Activated CD4-positive, alpha-beta T cell treated with anti-CD3 and anti-CD28 coated beads for 1 hour (primary cell): Measurements from ENCODE around the gene AGMAT.
A peak's percentile ranks its signal among the peaks of the same experiment; 100 is the strongest.
"Not testable (repeated sequence)": the region's sequence is repeated elsewhere in the genome, so short reads cannot be mapped to it uniquely, and the experiment has no call there.

Source experiments
- DNase-seq: peaks from one replicate; pipeline ENCODE4 v3.0.0-alpha.2; 2020

Gene AGMAT

GRCh38 chr1:15610167-15610566 is 25.3 kb upstream of the AGMAT start:
- DNase-seq: no peak

- DNase-seq: no peak
Observed at GRCh38 chr1:15609631-15610030, 24.8 kb upstream of the AGMAT start.

DNA sequence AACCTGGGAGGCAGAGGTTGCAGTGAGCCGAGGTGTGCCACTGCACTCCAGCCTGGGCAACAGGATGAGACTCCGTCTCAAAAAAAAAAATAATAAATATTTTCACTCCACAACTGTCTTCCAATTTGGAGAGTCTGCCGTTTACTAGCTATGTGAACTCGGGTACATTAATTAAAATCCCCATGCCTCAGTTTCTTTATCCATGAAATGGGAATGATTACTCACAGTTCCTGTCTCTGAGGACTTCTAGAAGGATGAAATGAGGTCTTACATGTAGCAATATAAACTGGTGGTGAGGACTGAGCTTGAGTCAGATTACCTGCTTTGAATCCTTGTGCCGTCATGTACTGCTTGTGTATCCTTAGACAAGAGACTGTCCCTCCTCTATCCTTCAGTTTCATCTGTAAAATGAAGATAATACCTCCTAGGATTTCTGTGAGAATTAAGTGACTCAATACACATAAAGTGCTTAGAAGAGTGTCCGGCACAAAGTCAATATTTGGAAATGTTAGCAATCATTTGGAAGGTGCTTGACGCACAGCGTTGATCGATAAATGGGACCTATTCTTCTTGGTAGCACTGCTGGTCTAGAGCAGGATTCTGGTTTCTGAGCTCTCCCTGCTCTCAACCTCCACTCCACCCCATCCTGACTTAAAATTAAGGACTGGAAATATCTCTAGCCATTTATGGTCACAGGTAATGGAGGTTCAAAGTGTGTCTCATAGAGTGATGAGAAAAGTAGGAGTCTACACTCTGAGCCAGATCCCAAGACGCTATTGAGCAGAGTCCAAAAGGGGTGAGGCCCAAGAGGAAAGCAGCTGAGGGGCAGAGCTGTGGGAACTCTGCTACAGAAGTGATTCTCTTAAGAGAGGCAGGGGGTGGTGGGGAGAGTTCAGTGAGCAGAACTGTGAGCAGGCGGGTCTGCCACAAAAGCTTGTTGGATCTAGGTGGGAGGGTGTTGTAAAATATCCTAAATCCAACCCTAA is 20.8 kb upstream of the AGMAT start:
- DNase-seq: no peak

DNA sequence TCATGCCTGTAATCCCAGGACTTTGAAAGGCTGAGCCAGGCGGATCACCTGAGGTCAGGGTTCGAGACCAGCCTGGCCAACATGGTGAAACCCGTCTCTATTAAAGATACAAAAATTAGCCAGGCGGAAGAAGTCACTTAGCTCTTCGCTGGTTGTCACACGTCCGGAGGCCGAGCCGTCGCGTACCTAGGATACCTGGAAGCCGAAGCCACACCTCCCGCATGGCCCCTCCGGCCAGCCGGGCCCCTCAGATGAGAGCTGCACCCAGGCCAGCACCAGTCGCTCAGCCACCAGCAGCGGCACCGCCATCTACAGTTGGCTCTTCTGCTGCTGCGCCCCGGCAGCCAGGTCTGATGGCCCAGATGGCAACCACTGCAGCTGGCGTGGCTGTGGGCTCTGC is 19.5 kb upstream of the AGMAT start:
- not testable (repeated sequence) for DNase-seq

- not testable (repeated sequence) for DNase-seq
Observed at GRCh38 chr1:15603966-15604282, 19.1 kb upstream of the AGMAT start.

- peak; percentile 86 for DNase-seq
Observed at GRCh38 chr1:15603050-15603965, 18.5 kb upstream of the AGMAT start.

GRCh38 chr1:15598436-15598835 is 13.6 kb upstream of the AGMAT start:
- DNase-seq: no peak

DNA sequence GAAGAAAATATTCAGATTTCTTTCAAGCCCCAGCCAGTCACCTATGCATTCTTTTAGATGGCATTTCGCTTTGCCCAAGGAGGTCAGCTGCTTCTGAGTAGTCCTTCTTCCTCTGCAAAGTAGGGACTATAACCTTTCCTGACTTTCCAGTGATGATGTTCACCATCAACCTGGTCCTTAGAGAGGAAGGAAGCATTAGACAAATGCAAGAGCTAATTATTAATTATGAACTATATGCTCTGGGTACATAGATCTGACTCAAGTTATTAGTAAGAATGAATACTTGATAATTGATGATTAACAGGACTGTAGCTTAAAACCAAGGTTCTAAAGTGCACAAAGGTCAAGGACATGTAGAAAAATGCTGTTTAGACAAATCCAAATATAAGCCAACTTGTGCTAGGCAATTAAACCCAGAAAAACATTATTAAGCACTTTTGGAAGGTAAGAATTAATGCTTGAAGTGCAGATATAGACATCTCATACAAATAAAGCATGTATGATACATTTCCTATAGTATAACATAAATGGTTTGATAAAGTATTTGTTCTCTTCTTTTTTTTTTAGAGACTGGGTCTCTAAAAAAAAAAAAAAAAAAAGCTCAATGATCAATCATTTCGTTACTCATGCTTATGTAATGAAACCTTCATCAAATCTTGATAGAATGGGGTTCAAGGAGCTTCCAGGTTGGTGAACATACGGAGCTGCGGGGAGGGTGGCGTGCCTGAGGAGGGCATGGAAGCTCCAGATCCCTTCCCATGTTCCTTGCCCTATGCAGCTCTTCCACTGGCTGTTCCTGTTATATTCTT is 11.2 kb upstream of the AGMAT start:
- DNase-seq: no peak

DNA sequence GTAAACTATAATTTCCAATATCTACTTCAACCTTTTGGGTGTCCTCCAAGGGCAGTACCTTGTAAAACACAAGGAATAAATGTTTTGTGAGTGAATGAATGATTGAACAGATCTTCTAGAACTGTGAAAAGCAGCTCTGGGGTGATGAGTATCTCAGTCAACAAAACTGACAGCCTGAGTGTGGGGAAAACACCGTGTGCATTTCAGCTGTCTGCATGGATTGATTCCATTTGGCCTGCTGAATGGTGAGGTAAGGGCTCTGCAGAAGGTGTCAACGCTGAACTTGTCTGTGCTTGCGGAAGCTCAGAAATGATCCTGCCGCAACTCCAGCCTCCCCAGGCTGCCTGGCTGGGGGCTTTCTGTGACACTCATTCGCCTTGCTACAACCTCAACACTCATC is 7.4 kb upstream of the AGMAT start:
- no peak for DNase-seq

- no peak for DNase-seq
Observed at GRCh38 chr1:15583016-15583706, 1.7 kb downstream of the AGMAT start.

- no peak for DNase-seq
Observed at GRCh38 chr1:15579683-15580047, 5.2 kb downstream of the AGMAT start.

GRCh38 chr1:15578921-15579682 is 5.7 kb downstream of the AGMAT start:
- peak; percentile 16 for DNase-seq

DNA sequence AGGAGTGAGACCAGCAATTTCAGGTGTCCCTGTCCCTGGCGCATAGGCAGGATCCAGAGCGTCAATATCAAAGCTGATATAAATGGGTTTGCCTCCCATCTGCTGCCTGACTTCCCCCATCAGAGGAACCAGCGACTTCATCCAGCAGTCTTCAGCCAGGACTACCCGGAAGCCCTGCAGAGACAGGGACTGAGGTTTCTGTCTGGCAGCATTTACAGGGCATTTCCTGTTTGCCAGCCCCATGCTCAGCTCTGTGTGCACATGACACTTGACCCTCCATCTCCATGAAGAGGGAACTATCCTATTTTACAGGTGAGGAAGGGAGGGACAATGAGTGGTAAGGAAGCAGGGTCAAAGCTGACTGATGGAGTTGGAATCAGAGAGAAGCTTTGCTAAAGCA is 7.2 kb downstream of the AGMAT start:
- DNase-seq: no peak

DNA sequence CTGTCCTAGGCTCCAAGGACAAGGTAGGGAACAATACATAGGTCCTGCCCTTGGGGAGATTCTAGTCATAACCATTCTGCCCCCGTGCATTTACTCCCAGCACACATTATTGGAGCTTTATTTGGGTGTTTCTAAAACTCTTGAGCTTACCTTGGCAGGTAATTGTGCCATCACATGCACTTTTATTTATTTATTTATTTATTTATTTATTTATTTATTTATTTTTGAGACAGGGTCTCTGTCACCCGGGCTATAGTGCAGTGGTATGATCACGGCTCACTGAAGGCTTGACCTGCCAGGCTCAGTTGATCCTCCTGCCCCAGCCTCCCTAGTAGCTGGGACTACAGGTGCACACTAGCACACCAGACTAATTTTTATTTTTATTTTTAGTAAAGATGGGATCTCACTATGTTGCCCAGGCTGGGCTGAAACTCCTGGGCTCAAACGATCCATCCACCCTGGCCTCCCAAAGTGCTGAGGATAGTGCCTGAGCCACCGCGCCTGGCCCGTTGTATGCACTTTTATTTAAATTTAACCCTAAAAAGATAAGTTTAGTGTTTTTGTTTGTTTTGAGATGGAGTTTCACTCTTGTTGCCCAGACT is 9.2 kb downstream of the AGMAT start:
- DNase-seq: no peak

DNA sequence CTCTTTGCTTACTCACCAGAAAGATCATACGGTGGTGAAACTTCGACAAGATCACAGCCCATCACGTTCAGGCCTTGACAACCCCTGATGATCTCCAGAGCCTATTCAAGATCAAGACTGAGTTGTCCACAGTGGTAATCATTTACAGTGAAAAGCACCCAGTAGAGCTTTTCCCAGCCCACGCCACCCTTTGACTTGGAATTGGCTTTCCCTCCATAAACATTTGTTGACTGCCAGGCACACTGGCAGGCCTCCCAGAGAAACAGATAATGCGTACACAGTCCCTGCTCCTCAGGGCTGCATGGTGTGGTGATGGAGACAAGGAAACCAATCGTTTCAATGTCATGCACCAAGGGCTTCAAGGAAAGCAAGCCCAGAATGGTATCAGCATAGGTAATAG is 10.1 kb downstream of the AGMAT start:
- DNase-seq: no peak

- no peak for DNase-seq
Observed at GRCh38 chr1:15573477-15573876, 11.4 kb downstream of the AGMAT start.

DNA sequence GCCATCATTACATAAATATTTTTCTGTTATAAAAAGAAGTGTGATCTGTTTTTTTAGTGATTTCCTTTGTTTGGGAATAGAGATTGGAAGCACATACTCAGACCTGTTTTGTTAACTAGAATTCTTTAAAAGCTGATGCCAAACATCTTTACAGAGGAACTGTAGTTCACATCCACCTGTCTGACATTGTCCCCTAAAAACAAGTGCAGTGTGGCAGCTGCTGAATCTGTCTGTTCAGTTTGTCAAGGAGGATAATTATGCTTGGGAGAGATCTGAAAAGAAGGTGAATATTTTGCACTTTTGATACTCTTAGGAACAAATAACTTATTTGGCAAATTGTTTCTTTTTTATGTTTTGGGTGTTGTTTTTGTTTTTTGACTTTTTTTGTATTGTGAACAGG is 13.6 kb downstream of the AGMAT start:
- no peak for DNase-seq

- no peak for DNase-seq
Observed at GRCh38 chr1:15570861-15571260, 14.0 kb downstream of the AGMAT start.

- no peak for DNase-seq
Observed at GRCh38 chr1:15568387-15569073, 16.3 kb downstream of the AGMAT start.

GRCh38 chr1:15559189-15559810 is 25.6 kb downstream of the AGMAT start:
- no peak for DNase-seq
